PFSK-1 (cell line): ENCODE measurements around the gene ADD1.

Experiments
- FOXP2 ChIP-seq: optimal IDR thresholded peaks from 2 replicates; pipeline ENCODE3; 2011; ENCODE audit warnings: borderline replicate concordance, control low read depth, inconsistent platforms; ENCODE audit not compliant: insufficient read depth; ENCODE audit errors: extremely low read length, extremely low read depth
- POLR2AphosphoS5 ChIP-seq: IDR thresholded peaks from 2 replicates; pipeline ENCODE4 v1.6.1; 2012; ENCODE audit warnings: low read depth, mild to moderate bottlenecking, control low read depth, low read length, moderate library complexity
- SIN3A ChIP-seq: IDR thresholded peaks from 2 replicates; pipeline ENCODE4 v1.6.1; 2012; ENCODE audit warnings: mild to moderate bottlenecking, low read length, moderate library complexity, borderline replicate concordance; ENCODE audit not compliant: insufficient read depth
- TAF1 ChIP-seq: IDR thresholded peaks from 2 replicates; pipeline ENCODE4 v1.6.1; 2012; ENCODE audit warnings: low read length, control low read depth, borderline replicate concordance; ENCODE audit not compliant: insufficient read depth
- TF ChIP-seq, protein P1 (sequence below), 2 experiments: IDR thresholded peaks; 2 replicates each; pipeline versions ENCODE4 v1.6.1 to v1.8.0; 2011 to 2012; ENCODE audit warnings: low read depth in 2 of 2, low read length in 2 of 2, control low read depth in 1 of 2, inconsistent platforms in 1 of 2, mild to moderate bottlenecking in 1 of 2, moderate library complexity in 1 of 2; ENCODE audit not compliant: insufficient read depth in 1 of 2

DNA sequence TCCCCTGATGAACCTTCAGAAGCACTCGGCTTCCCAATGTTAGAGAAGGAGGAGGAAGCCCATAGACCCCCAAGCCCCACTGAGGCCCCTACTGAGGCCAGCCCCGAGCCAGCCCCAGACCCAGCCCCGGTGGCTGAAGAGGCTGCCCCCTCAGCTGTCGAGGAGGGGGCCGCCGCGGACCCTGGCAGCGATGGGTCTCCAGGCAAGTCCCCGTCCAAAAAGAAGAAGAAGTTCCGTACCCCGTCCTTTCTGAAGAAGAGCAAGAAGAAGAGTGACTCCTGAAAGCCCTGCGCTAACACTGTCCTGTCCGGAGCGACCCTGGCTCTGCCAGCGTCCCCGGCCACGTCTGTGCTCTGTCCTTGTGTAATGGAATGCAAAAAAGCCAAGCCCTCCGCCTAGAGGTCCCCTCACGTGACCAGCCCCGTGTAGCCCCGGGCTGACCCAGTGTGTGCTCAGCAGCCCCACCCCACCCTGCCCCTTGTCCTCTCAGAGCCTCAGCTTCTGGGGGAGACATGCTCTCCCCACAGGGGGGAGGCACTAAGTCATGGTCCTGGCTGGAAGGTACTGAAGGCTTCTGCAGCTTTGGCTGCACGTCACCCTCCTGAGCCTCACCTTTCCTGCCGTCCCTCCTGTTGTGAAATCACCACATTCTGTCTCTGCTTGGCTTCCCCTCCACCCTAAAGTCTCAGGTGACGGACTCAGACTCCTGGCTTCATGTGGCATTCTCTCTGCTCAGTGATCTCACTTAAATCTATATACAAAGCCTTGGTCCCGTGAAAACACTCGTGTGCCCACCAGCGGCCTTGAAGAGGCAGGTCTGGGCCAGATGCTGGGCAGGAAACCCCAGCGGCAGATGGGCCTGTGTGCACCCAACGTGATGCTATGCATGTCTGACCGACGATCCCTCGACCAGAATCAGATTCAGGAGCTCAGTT lies 84.9 kb downstream of the ADD1 start:
- no peak for TF ChIP-seq TAF1
- TF ChIP-seq POLR2AphosphoS5, result no peak
- no peak for TF ChIP-seq FOXP2
- TF ChIP-seq, protein P1, sequence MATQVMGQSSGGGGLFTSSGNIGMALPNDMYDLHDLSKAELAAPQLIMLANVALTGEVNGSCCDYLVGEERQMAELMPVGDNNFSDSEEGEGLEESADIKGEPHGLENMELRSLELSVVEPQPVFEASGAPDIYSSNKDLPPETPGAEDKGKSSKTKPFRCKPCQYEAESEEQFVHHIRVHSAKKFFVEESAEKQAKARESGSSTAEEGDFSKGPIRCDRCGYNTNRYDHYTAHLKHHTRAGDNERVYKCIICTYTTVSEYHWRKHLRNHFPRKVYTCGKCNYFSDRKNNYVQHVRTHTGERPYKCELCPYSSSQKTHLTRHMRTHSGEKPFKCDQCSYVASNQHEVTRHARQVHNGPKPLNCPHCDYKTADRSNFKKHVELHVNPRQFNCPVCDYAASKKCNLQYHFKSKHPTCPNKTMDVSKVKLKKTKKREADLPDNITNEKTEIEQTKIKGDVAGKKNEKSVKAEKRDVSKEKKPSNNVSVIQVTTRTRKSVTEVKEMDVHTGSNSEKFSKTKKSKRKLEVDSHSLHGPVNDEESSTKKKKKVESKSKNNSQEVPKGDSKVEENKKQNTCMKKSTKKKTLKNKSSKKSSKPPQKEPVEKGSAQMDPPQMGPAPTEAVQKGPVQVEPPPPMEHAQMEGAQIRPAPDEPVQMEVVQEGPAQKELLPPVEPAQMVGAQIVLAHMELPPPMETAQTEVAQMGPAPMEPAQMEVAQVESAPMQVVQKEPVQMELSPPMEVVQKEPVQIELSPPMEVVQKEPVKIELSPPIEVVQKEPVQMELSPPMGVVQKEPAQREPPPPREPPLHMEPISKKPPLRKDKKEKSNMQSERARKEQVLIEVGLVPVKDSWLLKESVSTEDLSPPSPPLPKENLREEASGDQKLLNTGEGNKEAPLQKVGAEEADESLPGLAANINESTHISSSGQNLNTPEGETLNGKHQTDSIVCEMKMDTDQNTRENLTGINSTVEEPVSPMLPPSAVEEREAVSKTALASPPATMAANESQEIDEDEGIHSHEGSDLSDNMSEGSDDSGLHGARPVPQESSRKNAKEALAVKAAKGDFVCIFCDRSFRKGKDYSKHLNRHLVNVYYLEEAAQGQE (IDR thresholded peaks at IDR 0.05; ENCODE audit: insufficient read depth in 1 of 2, low read depth in 2 of 2, low read length in 2 of 2), result no peak
- TF ChIP-seq SIN3A, result no peak
